ENCODE measurements around the gene DPF3.

GRCh38 chr14:72606879-72607278, 287.0 kb downstream of the DPF3 start:
- TF ChIP-seq CTCF (IDR thresholded peaks at IDR 0.05) = no peak
- no peak for TF ChIP-seq POLR2A (IDR thresholded peaks at IDR 0.05)
- no peak for TF ChIP-seq POLR2AphosphoS5 (IDR thresholded peaks at IDR 0.05)

Data from prostate gland (tissue), 2 donors.